Measurements from ENCODE around the gene DNM3.

GRCh38 chr1:171803461-171804022 is 37.8 kb upstream of the DNM3 start:
- no peak for TF ChIP-seq EZH2 (IDR thresholded peaks at IDR 0.05; ENCODE audit: insufficient read depth, poor library complexity, severe bottlenecking)
- TF ChIP-seq EZH2phosphoT487 (IDR thresholded peaks at IDR 0.05; ENCODE audit: insufficient read depth, low read depth): no peak

All from GM23248 (cell line).